Islet of Langerhans (tissue), 1 donor: ENCODE data around the gene COL5A1.

ENCODE experiments used
- FAIRE-seq: peaks from one replicate; lab custom pipeline; 2011; peaks lifted over from hg19 to GRCh38; lab: Jason Lieb, UNC

The COL5A1 gene

GRCh38 chr9:134730011-134730760 lies 88.6 kb downstream of the COL5A1 start:
- no peak for FAIRE-seq

- FAIRE-seq: no peak
These were observed 89.3 kb downstream of the COL5A1 start for GRCh38 chr9:134730761-134731496.

GRCh38 chr9:134731497-134732391 lies 90.1 kb downstream of the COL5A1 start:
- no peak for FAIRE-seq

- FAIRE-seq: no peak
These were observed 90.9 kb downstream of the COL5A1 start for GRCh38 chr9:134732392-134733110.

- no peak for FAIRE-seq
These were observed 92.1 kb downstream of the COL5A1 start for GRCh38 chr9:134733480-134734232.

- FAIRE-seq: no peak
These were observed 92.7 kb downstream of the COL5A1 start for GRCh38 chr9:134734270-134734669.

- no peak for FAIRE-seq
These were observed 94.0 kb downstream of the COL5A1 start for GRCh38 chr9:134735441-134736175.

GRCh38 chr9:134736791-134737497 lies 95.3 kb downstream of the COL5A1 start:
- FAIRE-seq: no peak

GRCh38 chr9:134737842-134738580 lies 96.4 kb downstream of the COL5A1 start:
- FAIRE-seq: no peak

- FAIRE-seq: no peak
These were observed 97.5 kb downstream of the COL5A1 start for GRCh38 chr9:134738869-134739659.

- FAIRE-seq: no peak
These were observed 98.0 kb downstream of the COL5A1 start for GRCh38 chr9:134739660-134739968.

GRCh38 chr9:134740071-134740470 lies 98.5 kb downstream of the COL5A1 start:
- no peak for FAIRE-seq

- FAIRE-seq: no peak
These were observed 100.2 kb downstream of the COL5A1 start for GRCh38 chr9:134741846-134742245.

- no peak for FAIRE-seq
These were observed 101.4 kb downstream of the COL5A1 start for GRCh38 chr9:134742822-134743535.

GRCh38 chr9:134743853-134744252 lies 102.2 kb downstream of the COL5A1 start:
- FAIRE-seq: no peak

- FAIRE-seq: no peak
These were observed 103.0 kb downstream of the COL5A1 start for GRCh38 chr9:134744385-134745295.
